ENCODE data around the gene AKNA. TPM values are rescaled to one million over a fixed set of nuclear protein-coding genes. Genes with fewer than 3 reads are reported as not detected.

AKNA gene
- total RNA-seq, 2 donors from 2014 or later, result 12.2 to 15.4 TPM

DNA sequence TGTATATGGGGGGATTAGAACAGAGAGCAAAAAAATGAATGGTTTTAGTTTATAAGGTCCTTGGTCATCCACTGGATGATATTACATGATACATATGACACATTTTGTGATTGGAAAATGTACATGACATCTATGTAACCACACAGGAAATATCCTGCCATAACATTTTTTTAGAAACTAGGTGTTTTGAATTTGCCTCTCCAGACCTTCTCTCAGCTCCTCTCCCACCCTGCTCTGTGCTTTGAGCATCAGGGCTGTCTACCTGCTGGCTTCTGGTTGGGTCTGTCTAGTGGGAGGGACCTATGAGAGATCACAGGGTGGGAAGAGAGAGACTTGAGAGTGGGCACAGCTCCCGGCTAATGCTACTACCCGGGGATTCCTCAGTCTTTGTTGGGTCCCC, 24.4 kb downstream of the AKNA start:
- 83 to 100% methylated on average over 1 to 2 of the region's 2 CpGs for WGBS, 2 experiments (ENCODE audit: insufficient coverage in 1 of 2, insufficient read length in 1 of 2)
- Mint-ChIP-seq H3K4me1 (no peaks in the 10 kb centered on the region), H3K27ac (no peak overlapping the region), H3K4me3 (no peak overlapping the region), H3K36me3 (ENCODE audit: low read depth) (peaks cover 38% of the 10 kb centered on the region), H3K9me3 (no peaks in the 10 kb centered on the region), H3K27me3 (ENCODE audit: insufficient read depth) (no peaks in the 10 kb centered on the region)
- DNase-seq, result no peak
- H3K27me3 ChIP-seq (ENCODE audit: control insufficient read depth, insufficient read depth, low read length, poor library complexity, severe bottlenecking), result no peaks in the 10 kb centered on the region
- no peaks in the 10 kb centered on the region for H3K9me3 ChIP-seq (ENCODE audit: control insufficient read depth, low read length)
- no peaks in the 10 kb centered on the region for H3K4me1 ChIP-seq (ENCODE audit: control insufficient read depth, insufficient read depth, low read length)
- H3K4me3 ChIP-seq (ENCODE audit: low read length), result no peak overlapping the region
- TF ChIP-seq, protein P1, sequence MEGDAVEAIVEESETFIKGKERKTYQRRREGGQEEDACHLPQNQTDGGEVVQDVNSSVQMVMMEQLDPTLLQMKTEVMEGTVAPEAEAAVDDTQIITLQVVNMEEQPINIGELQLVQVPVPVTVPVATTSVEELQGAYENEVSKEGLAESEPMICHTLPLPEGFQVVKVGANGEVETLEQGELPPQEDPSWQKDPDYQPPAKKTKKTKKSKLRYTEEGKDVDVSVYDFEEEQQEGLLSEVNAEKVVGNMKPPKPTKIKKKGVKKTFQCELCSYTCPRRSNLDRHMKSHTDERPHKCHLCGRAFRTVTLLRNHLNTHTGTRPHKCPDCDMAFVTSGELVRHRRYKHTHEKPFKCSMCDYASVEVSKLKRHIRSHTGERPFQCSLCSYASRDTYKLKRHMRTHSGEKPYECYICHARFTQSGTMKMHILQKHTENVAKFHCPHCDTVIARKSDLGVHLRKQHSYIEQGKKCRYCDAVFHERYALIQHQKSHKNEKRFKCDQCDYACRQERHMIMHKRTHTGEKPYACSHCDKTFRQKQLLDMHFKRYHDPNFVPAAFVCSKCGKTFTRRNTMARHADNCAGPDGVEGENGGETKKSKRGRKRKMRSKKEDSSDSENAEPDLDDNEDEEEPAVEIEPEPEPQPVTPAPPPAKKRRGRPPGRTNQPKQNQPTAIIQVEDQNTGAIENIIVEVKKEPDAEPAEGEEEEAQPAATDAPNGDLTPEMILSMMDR (conservative IDR thresholded peaks at IDR 0.05), result no peak
- no peak overlapping the region for H3K27ac ChIP-seq (ENCODE audit: low read depth, low read length)
- no peaks in the 10 kb centered on the region for H3K36me3 ChIP-seq (ENCODE audit: control insufficient read depth, insufficient read depth, low read length)
- no peak overlapping the region for H3K9ac ChIP-seq (ENCODE audit: extremely low read depth, low read length, poor library complexity, severe bottlenecking)

DNA sequence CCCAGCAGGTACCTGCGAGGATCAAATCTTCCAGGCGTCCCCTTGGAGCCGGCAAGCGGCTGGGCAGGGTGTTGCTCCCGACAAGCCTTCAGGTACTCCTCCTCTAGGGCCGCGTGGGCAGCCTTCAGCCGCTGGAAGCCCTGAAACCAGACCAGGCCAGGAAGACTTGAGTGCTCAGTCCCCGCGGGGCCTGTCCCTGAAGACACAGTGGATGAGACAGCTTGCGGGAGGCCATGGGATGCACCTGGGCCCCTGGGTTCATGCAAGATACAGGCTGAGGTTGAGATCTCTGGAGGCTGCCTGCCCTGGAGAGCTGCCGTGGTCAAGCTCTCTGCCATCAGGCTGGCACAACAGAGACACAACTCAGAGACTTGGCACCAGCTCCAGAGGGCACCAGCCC, 25.4 kb downstream of the AKNA start:
- H3K36me3 Mint-ChIP-seq (ENCODE audit: low read depth), result peaks cover 41% of the 10 kb centered on the region
- no peak overlapping the region for H3K4me3 Mint-ChIP-seq
- no peaks in the 10 kb centered on the region for H3K9me3 Mint-ChIP-seq
- DNase-seq, result no peak
- TF ChIP-seq, protein P1 (conservative IDR thresholded peaks at IDR 0.05), result no peak
- Histone ChIP-seq H3K9me3 (ENCODE audit: control insufficient read depth, low read length) (no peaks in the 10 kb centered on the region), H3K9ac (ENCODE audit: extremely low read depth, low read length, poor library complexity, severe bottlenecking) (no peak overlapping the region), H3K27ac (ENCODE audit: low read depth, low read length) (no peak overlapping the region), H3K4me3 (ENCODE audit: low read length) (no peak overlapping the region), H3K36me3 (ENCODE audit: control insufficient read depth, insufficient read depth, low read length) (no peaks in the 10 kb centered on the region), H3K27me3 (ENCODE audit: control insufficient read depth, insufficient read depth, low read length, poor library complexity, severe bottlenecking) (no peaks in the 10 kb centered on the region), H3K4me1 (ENCODE audit: control insufficient read depth, insufficient read depth, low read length) (no peaks in the 10 kb centered on the region)
- H3K27me3 Mint-ChIP-seq (ENCODE audit: insufficient read depth), result no peaks in the 10 kb centered on the region
- H3K4me1 Mint-ChIP-seq, result no peaks in the 10 kb centered on the region
- no peak overlapping the region for H3K27ac Mint-ChIP-seq
- 92% methylated on average over 6 to 12 of the region's 12 CpGs for WGBS, 2 experiments (ENCODE audit: insufficient coverage in 1 of 2, insufficient read length in 1 of 2)

DNA sequence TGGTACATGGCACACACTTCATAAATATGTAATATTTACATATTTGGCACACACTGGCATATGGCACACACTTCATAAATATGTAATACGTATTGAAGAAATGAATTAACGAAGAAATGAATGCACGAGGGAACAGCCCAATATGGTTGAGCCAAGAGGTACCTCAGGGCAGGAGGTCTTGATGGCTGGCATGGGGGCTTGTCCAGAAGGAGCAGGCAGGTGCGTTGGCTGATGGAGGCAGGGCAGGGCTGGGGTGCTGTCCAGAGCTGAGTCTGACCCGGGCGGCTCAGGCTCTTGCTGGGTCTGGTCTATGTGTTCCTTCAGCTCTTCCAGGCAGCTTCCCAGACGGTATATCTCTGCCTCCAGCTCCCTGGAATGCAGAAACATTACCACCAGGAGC, 26.2 kb downstream of the AKNA start:
- H3K9me3 ChIP-seq (ENCODE audit: control insufficient read depth, low read length), result no peaks in the 10 kb centered on the region
- Mint-ChIP-seq H3K27me3 (ENCODE audit: insufficient read depth) (no peaks in the 10 kb centered on the region), H3K9me3 (no peaks in the 10 kb centered on the region), H3K4me3 (no peak overlapping the region), H3K27ac (no peak overlapping the region), H3K36me3 (ENCODE audit: low read depth) (peaks cover 43% of the 10 kb centered on the region), H3K4me1 (no peaks in the 10 kb centered on the region)
- DNase-seq, result no peak
- H3K4me1 ChIP-seq (ENCODE audit: control insufficient read depth, insufficient read depth, low read length), result no peaks in the 10 kb centered on the region
- no peaks in the 10 kb centered on the region for H3K36me3 ChIP-seq (ENCODE audit: control insufficient read depth, insufficient read depth, low read length)
- TF ChIP-seq, protein P1 (conservative IDR thresholded peaks at IDR 0.05), result no peak
- no peak overlapping the region for H3K4me3 ChIP-seq (ENCODE audit: low read length)
- H3K9ac ChIP-seq (ENCODE audit: extremely low read depth, low read length, poor library complexity, severe bottlenecking), result no peak overlapping the region
- WGBS, 2 experiments (ENCODE audit: insufficient coverage in 1 of 2, insufficient read length in 1 of 2), result 94 to 96% methylated on average over 7 of the region's 7 CpGs
- H3K27ac ChIP-seq (ENCODE audit: low read depth, low read length), result no peak overlapping the region
- H3K27me3 ChIP-seq (ENCODE audit: control insufficient read depth, insufficient read depth, low read length, poor library complexity, severe bottlenecking), result no peaks in the 10 kb centered on the region
